Hepatocyte (in vitro differentiated cells): ENCODE measurements around the gene SLU7. TPM values are rescaled to one million over a fixed set of nuclear protein-coding genes. Genes with fewer than 3 reads are reported as not detected.
"Not testable (repeated sequence)": the region's sequence is repeated elsewhere in the genome, so short reads cannot be mapped to it uniquely, and the experiment has no call there.

Experiments
- DNase-seq: peaks from one replicate; pipeline ENCODE4 v3.0.0-alpha.2; 2016; ENCODE audit warnings: low spot score
- H2AFZ ChIP-seq: fragments of 200-600 bp; sonication (generic); 2 replicates; pipeline ENCODE4 v1.6.0; 2016; ENCODE audit warnings: antibody characterized with exemption, mild to moderate bottlenecking
- H3K27ac ChIP-seq: fragments of 200-600 bp; sonication (generic); 2 replicates; pipeline ENCODE4 v1.5.1; 2016; ENCODE audit warnings: mild to moderate bottlenecking
- H3K27me3 ChIP-seq: fragments of 200-600 bp; sonication (generic); 2 replicates; pipeline ENCODE4 v1.6.1; 2016
- H3K36me3 ChIP-seq: fragments of 200-600 bp; sonication (generic); replicated peaks from 2 replicates; pipeline ENCODE4 v1.5.1; 2016; ENCODE audit warnings: low read depth; ENCODE audit not compliant: insufficient read depth
- H3K4me1 ChIP-seq: fragments of 200-600 bp; sonication (generic); 2 replicates; pipeline ENCODE4 v1.5.1; 2016; ENCODE audit warnings: mild to moderate bottlenecking, moderate library complexity; ENCODE audit not compliant: insufficient read depth
- H3K4me2 ChIP-seq: fragments of 200-600 bp; sonication (generic); 2 replicates; pipeline ENCODE4 v1.6.0; 2016
- H3K4me3 ChIP-seq: fragments of 200-600 bp; sonication (generic); 2 replicates; pipeline ENCODE4 v1.5.1; 2016; ENCODE audit warnings: mild to moderate bottlenecking
- H3K79me2 ChIP-seq: fragments of 200-600 bp; sonication (generic); 2 replicates; pipeline ENCODE4 v1.6.0; 2017; ENCODE audit warnings: mild to moderate bottlenecking
- H3K9me2 ChIP-seq: fragments of 200-600 bp; sonication (generic); replicated peaks from 2 replicates; pipeline ENCODE4 v1.6.0; 2017; ENCODE audit warnings: mild to moderate bottlenecking; ENCODE audit not compliant: insufficient read depth
- H3K9me3 ChIP-seq: fragments of 200-600 bp; sonication (generic); 2 replicates; pipeline ENCODE4 v1.5.1; 2016; ENCODE audit warnings: low read depth, mild to moderate bottlenecking
- H4K20me1 ChIP-seq: fragments of 200-600 bp; sonication (generic); 2 replicates; pipeline ENCODE4 v1.6.0; 2016; ENCODE audit warnings: mild to moderate bottlenecking; ENCODE audit not compliant: insufficient read depth, poor library complexity, severe bottlenecking
- CTCF ChIP-seq: fragments of 200-600 bp; sonication (generic); IDR thresholded peaks from 2 replicates; pipeline ENCODE4 v1.5.1; 2016; ENCODE audit warnings: antibody characterized with exemption, mild to moderate bottlenecking; ENCODE audit not compliant: poor library complexity
- EZH2 ChIP-seq: fragments of 200-600 bp; sonication (generic); IDR thresholded peaks from 2 replicates; pipeline ENCODE4 v1.6.1; 2016; ENCODE audit warnings: antibody characterized with exemption, mild to moderate bottlenecking, borderline replicate concordance
- EZH2phosphoT487 ChIP-seq: fragments of 200-600 bp; sonication (generic); IDR thresholded peaks from one replicate; pipeline ENCODE4 v1.6.1; 2018; ENCODE audit warnings: antibody characterized with exemption, mild to moderate bottlenecking, low read depth, moderate library complexity; ENCODE audit not compliant: unreplicated experiment, severe bottlenecking
- WGBS: methylation state at CpG from one replicate; pipeline ENCODE4 v1.1.6; 2016; ENCODE audit warnings: low lambda C conversion rate; ENCODE audit errors: missing lambda C conversion rate; 5-methylcytosine and 5-hydroxymethylcytosine counted together
- polyA plus RNA-seq: library from polyadenylated mRNA; unstranded; fragments of >200 nt; fragmentation: Nextera tagmentation; extraction: Ambion mirVana; gene quantifications from 2 replicates; pipeline ENCODE4 v1.2.1, GENCODE V29; 2016
- total RNA-seq: library from RNA; depleted of rRNA; stranded (reverse); fragments of >200 nt; gene quantifications from 2 replicates; pipeline ENCODE4 v1.2.3, GENCODE V29; 2014

SLU7 gene
- total and polyA plus RNA-seq, 2 experiments from 2014 or later: 45.0 to 62.5 TPM

- Histone ChIP-seq H3K27ac (peak overlapping the region; percentile 38), H3K4me2 (peak overlapping the region; percentile 75), H3K27me3 (no peaks in the 10 kb centered on the region), H2AFZ (peak overlapping the region; percentile 41), H3K9me2 (no peaks in the 10 kb centered on the region), H3K4me3 (peak overlapping the region; percentile 20), H4K20me1 (no peaks in the 10 kb centered on the region), H3K9me3 (no peaks in the 10 kb centered on the region), H3K4me1 (no peaks in the 10 kb centered on the region), H3K36me3 (no peaks in the 10 kb centered on the region), H3K79me2 (no peaks in the 10 kb centered on the region)
- DNase-seq: peak; percentile 75
- WGBS: 7% methylated on average over 18 of the region's 18 CpGs
- no peak for TF ChIP-seq EZH2
- TF ChIP-seq CTCF: peak; percentile 80
Observed at GRCh38 chr5:160438316-160439204, 19.7 kb upstream of the SLU7 start.

- no peaks in the 10 kb centered on the region for H3K79me2 ChIP-seq
- H3K4me1 ChIP-seq: no peaks in the 10 kb centered on the region
- no peak overlapping the region for H3K4me2 ChIP-seq
- no peaks in the 10 kb centered on the region for H3K36me3 ChIP-seq
- H4K20me1 ChIP-seq: no peaks in the 10 kb centered on the region
- TF ChIP-seq CTCF: no peak
- TF ChIP-seq EZH2phosphoT487: no peak
- no peak for TF ChIP-seq EZH2
- DNase-seq: no peak
- no peaks in the 10 kb centered on the region for H3K27me3 ChIP-seq
- H3K27ac ChIP-seq: no peak overlapping the region
- H3K9me2 ChIP-seq: no peaks in the 10 kb centered on the region
- H3K4me3 ChIP-seq: no peak overlapping the region
- no peaks in the 10 kb centered on the region for H3K9me3 ChIP-seq
- no peak overlapping the region for H2AFZ ChIP-seq
Observed at GRCh38 chr5:160437271-160437670, 18.4 kb upstream of the SLU7 start.

GRCh38 chr5:160436661-160437060 lies 17.8 kb upstream of the SLU7 start:
- H4K20me1 ChIP-seq, H3K9me2 ChIP-seq, H3K4me1 ChIP-seq, H3K9me3 ChIP-seq, H3K4me2 ChIP-seq, H3K36me3 ChIP-seq, DNase-seq, H3K4me3 ChIP-seq, H3K79me2 ChIP-seq, H3K27me3 ChIP-seq, H3K27ac ChIP-seq, H2AFZ ChIP-seq: not testable (repeated sequence)
- 56% methylated on average over 6 of the region's 6 CpGs for WGBS

GRCh38 chr5:160436017-160436416 lies 17.1 kb upstream of the SLU7 start:
- no peaks in the 10 kb centered on the region for H3K4me1 ChIP-seq
- H3K4me2 ChIP-seq: no peak overlapping the region
- TF ChIP-seq EZH2: no peak
- TF ChIP-seq EZH2phosphoT487: no peak
- no peak overlapping the region for H2AFZ ChIP-seq
- H3K9me2 ChIP-seq: no peaks in the 10 kb centered on the region
- WGBS: 90% methylated on average over 4 of the region's 4 CpGs
- no peaks in the 10 kb centered on the region for H3K79me2 ChIP-seq
- no peaks in the 10 kb centered on the region for H3K9me3 ChIP-seq
- H3K36me3 ChIP-seq: no peaks in the 10 kb centered on the region
- DNase-seq: no peak
- no peak overlapping the region for H3K27ac ChIP-seq
- no peaks in the 10 kb centered on the region for H4K20me1 ChIP-seq
- H3K4me3 ChIP-seq: no peak overlapping the region
- H3K27me3 ChIP-seq: no peaks in the 10 kb centered on the region
